Keratinocyte (primary cell): ENCODE data around the gene FOXR1.

ENCODE experiments used
- CTCF ChIP-seq, 3 experiments: IDR thresholded peaks in 1 of 3; conservative IDR thresholded peaks in 1 of 3; optimal IDR thresholded peaks in 1 of 3; 2 replicates in 2 of 3; 3 replicates in 1 of 3; pipeline versions ENCODE3 to v1.5.1; 2011; ENCODE audit warnings: low read length in 3 of 3, mild to moderate bottlenecking in 3 of 3, moderate library complexity in 2 of 3, control low read depth in 1 of 3, inconsistent platforms in 1 of 3; ENCODE audit not compliant: insufficient read depth in 2 of 3; ENCODE audit errors: extremely low read depth in 1 of 3
- EZH2 ChIP-seq: IDR thresholded peaks from one replicate; pipeline ENCODE4 v1.6.1; 2012; ENCODE audit warnings: inconsistent platforms, mild to moderate bottlenecking, low read length, moderate library complexity

GRCh38 chr11:118928870-118929500 is 42.6 kb upstream of the FOXR1 start:
- TF ChIP-seq CTCF (optimal IDR thresholded peaks at IDR 0.05 in 1 of 3, IDR thresholded peaks at IDR 0.05 in 1 of 3, conservative IDR thresholded peaks at IDR 0.05 in 1 of 3; ENCODE audit: extremely low read depth in 1 of 3, insufficient read depth in 2 of 3, low read length in 3 of 3): no peak
- TF ChIP-seq EZH2: no peak
